RKO (cell line): ENCODE results near the gene GOLT1B.
"Not testable (repeated sequence)": the region's sequence is repeated elsewhere in the genome, so short reads cannot be mapped to it uniquely, and the experiment has no call there.

ENCODE experiments used
- DNase-seq: peaks from one replicate; pipeline ENCODE4 v3.0.0-alpha.2; 2016; ENCODE audit warnings: low spot score

GOLT1B gene, protein sequence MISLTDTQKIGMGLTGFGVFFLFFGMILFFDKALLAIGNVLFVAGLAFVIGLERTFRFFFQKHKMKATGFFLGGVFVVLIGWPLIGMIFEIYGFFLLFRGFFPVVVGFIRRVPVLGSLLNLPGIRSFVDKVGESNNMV

DNA sequence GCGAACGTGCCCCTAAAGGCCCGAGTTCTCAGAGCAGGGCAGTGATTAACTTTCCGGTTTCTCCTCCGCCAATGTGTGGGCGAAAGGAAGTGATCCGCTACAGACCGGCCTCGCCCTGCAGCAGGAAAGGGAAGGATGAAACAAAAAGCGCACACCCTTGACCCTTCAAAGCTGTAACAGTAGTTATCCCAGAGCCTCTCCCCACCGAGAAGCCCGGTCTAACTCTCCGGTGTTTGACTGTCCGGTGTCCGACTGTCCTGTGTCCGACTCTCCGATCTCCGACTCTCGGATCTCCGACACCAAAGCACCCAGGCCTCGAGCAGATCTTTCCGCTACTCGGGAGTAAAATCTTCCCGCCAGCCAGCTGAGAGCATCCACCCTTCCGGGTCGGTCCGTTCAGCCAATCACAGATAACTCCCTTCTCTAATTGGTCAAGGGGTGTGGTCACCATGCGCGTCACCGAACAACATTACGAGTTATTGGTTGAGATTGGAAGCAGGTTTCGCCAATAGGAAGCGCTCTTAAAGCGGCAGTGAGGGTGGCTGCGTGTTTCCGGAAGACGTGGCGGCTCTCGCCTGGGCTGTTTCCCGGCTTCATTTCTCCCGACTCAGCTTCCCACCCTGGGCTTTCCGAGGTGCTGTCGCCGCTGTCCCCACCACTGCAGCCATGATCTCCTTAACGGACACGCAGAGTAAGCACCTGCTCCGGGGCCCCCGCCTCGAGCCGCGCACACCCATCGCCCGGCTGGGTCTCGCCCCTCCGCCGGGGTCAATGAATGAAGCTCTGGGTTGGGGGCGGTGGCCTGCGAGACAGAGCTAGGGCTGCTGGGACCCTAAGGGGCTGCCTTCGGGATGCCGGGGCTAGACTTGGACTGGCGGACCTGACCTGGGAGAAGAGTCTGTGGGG, at the start of gene GOLT1B, which contains the start of gene RECQL:
Gene GOLT1B, plus strand, starts transcription at position 532 of the 906 bp plus-strand sequence. Its CDS starts 135 bp downstream, at position 667.
Gene RECQL, minus strand, starts transcription at position 378 of the 906 bp plus-strand sequence. CDS start 2,065 bp downstream, outside the sequence.
- peak; percentile 99 for DNase-seq

DNA sequence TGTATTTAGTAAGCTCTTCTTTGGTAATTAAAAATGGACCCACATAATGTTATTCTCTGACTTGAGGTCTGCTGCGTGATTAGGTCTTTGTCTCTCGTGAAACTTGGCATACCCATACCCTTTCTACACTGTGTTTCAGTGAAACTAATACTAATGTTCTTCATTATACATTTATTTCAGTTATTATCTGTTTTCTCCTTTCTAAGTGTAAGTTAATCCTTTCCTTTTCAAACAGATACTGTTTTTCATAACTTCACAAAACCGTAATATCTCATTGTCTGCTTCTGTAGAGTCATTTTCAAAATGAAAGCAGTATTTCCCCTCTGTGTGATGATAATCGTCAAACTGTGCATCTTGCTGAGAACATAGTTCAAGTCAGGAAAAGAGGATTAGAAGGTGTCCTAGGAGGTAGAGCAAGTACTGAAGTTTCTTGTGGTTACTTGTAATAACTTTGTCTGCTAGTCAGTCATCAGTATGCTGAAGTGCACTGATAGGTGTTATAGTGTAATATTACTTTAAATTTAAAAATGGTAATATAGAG, 48.2 kb upstream of the GOLT1B start:
- no peak for DNase-seq

DNA sequence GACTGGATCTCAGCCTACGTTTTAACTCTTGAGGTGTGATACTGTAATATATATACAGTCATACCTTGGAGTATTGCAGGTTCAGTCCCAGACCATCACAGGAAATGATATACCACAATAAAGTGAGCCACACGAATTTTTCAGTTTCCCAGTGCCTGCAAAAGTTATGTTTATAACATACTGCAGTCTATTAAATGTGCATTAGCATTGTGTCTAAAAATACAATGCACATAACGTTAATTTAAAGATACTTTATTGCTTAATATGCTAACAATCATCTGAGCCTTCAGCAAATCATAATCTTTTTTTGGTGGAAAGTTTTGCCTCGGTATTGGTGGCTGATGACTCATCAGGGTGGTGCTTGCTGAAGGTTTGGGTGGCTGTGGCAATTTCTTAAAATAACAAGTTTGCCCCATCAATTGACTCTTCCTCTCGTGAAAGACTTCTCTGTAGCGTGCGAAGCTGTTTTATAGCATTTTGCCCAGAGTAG, 45.3 kb upstream of the GOLT1B start:
- DNase-seq: no peak

DNA sequence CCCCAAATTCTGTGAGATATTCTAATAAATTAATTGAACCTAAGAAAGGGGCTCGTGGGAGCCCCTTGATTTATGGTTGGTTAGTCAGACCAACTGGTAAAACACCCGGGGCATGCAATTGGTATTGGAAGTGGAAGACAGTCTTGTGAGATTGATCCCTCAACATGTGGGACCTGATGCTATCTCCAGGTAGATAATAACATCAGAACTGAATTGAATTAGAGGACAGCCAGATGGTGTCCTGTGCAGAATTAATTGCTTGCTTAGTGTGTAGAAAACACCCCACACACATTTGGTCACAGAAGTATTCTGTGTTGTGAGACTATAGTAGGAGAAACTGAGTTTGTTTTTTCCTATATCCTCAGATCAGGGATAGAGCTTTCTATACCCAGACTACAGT, 42.1 kb upstream of the GOLT1B start:
- no peak for DNase-seq

DNA sequence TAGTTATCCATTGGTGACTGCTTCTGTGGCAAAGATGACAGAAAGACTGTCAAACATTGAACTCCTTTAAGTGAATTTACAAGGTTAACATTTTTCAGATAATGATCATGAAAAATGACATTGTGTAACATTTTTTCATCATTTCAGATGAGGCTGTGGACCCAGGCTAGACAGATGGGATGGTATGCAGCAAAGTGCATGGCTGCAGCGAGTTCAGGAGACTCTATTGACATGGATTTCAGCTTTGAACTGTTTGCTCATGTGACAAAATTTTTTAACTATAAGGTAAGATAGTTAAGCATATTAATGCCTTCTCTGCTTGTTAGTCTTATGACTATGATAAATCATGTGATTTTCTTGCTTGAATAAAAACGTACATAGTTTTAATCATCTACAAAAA, 34.3 kb upstream of the GOLT1B start:
- not testable (repeated sequence) for DNase-seq

DNA sequence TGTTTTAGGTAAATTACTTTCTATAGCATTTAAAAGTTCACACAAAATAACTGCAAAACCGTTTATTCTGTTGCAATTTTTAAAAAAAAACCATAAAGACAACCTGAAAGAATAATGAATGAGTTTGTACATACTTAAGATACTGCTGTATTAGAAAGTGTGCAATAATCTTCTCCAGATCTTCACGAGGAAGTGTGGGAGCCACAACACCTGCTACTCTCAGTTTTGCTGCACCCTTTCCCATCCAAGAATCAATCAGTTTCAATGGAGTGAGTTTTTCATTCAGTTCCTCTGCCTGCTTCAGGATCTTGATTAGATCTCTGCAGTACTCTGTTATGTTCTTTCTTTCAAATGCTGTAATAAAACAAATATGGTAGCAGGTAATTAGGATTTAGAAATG, 30.3 kb upstream of the GOLT1B start:
- DNase-seq: no peak

DNA sequence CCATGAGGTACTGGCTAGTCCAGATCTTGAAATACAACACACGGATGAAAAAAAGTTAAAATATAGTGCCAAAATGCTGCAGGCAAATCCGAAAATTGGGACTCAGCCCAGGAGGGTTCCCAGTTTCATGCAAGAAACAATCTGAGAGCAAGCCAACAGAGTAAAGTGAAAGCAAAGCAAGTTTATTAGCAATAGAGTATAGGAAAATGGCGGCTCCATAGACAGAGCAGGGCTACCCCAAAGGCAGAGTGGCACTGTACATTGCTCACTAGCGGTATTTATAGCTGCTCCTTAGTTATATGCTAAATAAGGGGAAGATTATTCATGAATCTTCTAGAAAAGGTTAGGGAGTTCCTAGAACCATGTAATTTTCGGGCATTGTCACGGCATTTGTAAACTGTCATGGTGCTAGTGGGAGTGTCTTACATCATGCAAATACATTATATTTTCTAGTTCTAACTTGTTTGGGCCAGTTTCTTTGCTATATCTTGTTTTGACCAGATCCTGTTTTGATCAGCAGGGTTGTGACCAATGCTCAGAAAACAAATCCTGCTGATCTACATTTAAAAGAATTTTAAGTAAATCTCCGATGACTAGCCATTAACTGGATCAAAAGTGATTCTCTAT, 29.3 kb upstream of the GOLT1B start:
- DNase-seq: no peak

DNA sequence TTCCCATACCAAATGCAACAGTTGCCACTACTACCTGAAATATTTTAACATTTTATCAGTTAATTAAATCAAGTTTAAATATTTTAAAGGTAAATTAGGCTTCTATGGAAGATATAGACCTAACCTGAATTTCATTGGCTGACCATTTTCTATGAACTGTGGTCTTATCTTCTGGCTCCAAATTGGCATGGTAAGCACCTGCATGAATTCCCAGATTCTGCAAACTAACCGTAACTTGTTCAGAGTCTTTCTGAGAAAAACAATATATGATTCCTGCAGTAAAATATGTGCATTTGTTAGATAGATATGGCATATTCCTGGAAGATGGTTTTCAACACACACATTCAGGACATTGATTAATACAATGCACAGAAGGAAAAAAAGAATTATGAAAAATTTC, 26.0 kb upstream of the GOLT1B start:
- DNase-seq: no peak

DNA sequence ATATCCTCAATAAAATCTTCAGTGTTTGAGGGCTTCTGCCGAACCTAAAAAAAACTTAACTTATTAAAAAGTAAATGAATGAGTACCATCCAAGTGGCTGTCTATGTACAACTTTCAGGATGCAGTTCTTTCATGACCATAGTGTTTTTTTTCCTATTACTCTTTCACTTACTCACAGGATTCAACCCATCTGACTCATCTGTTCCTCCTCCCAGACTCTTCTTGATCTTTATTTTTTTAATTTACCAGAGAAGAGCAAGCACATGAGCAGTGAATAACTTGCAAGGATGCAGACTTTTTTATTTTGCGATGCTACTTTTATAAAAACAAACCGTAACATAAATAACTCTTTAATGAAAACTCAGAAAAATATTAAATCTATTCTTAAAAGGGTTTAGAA, 24.6 kb upstream of the GOLT1B start:
- peak; percentile 39 for DNase-seq

DNA sequence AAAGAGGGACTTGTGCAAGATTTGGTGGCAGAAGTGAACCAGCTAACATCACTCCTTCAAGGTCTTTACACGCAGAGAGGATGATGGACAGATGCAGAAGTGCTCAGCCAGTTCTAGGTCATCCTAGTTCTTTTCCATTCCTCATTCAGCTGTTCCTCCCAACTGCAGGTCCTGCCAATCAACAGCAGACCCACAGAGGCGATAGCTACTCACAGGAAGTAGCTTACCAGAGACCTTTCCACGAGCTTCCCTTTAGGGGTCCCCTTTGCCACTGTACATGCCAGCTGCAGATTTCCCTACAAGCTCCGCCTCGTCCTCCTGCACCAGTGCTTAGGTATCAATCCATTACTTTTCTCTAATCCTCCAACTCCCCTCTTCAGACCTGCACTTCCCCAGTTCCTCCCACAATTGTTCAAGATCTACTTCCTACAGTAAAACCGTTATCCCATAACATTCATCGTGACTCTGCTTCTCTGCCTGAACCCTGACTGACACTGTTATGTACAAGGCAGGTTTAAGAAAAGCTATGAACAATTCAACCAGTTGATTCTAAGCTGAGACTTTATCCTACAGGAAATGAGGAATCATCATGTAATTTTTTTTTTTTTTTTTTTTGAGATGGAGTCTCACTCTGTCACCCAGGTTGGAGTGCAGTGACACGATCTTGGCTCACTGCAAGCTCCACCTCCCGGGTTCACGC, 22.7 kb upstream of the GOLT1B start:
- no peak for DNase-seq

DNA sequence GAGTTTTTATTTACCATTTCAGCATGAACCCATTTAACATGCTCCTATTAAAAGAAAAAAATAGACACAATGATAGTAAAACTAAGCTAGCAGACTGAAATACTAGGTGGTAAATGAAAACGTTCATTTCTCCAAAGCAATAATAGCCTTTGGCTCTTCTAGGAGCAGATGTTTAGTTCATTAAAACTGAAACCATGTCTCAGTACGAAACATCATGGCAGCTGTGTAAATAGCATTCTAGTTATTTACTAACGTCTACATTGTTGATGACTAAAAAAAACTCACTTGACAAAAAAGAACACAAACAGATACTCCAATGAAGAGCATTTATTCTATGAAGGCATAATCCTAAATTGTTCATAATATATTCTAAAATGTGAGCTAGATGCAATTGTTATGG, 18.1 kb upstream of the GOLT1B start:
- no peak for DNase-seq

DNA sequence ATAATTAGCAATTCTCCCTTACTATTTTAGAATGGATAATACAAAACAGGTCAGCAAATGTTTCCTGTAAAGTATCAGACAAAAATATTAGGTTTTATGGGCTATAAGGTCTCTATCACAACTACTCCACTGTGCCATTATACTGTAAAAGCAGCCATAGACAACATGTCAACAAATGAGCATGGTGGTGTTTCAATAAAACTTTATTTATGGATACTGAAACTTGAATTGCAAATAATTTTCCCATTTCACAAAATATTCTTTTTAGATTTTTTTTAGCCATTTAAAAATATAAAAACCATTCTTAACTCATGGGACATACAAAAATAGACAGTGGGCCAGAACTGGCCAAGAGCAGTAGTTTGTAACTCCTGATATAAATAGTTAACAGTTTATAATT, 15.6 kb upstream of the GOLT1B start:
- DNase-seq: no peak

DNA sequence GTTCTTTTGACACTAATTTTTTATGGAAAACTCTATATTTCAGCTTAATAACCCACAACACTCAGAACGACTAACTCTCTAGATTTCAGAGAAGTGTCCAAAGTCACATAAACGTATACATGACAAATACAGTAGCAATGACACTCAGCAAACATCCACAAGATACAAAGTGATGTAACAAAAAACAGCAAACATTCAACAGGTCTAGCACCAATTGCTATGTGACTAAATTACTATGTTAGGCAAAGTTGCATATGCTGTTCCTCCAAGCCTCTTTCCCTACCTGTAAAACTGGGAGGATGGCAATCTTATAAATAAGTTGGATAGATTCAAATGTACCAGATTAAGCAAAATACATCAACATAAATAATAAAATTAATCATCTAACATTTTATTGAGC, 1.8 kb upstream of the GOLT1B start:
- peak; percentile 41 for DNase-seq

DNA sequence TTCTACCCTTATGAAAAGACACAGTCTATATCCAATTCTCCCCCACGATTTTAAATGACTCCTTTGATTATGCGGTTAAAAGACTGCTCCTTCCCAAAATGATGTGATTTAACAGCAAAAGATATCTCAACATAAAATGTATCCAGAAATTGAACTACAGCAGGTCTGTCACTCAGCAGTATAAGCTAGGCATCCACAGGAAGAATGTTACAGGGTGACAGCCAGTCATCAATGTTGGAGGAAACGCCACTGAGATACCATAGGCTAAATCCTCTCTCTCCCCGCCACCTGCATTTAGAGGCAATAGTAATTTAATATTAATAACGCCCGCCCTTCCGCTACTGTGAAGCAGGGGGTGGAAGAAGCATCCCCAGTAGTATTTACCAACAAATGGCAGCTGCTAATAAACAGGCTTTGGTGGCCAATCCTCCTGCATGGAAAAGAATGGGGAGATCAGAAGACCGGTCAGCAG, 767 bp upstream of the GOLT1B start:
- DNase-seq: no peak

DNA sequence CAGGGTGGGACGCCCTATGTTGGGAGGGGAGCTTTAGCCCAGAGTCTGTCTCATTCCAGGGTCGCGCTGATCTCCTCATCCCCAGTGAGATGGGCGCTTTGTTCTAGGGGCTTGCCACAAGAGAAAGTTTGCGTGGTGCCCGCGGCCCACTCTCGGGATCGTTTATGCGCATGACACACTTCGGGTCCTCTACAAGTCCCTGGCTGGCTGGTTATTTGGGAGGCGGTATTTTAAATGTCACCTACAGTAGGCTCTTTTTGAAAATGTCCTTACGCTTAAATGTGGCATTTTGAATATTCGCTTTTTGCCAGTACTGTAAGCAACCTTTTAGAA, 541 bp downstream of the GOLT1B start:
- peak; percentile 60 for DNase-seq

DNA sequence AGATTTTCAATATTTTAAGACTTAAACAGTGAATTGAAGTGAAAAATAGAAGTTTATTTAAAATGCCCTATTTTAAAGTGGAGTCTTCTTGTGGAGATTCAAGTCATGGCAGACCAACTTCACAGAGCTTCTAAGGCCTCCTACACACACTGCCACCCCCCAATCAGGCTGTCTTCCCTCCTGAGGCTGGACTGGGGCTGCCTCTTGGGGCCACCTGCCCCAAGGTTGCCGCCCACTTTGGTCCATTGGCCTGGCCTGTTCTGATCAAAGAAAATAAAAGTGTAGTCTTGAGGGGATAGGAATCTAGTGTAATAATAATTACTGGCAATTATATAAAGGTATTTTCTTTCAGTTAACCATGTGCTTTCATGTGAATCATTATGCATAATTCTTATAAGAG, 1.3 kb downstream of the GOLT1B start:
- no peak for DNase-seq

DNA sequence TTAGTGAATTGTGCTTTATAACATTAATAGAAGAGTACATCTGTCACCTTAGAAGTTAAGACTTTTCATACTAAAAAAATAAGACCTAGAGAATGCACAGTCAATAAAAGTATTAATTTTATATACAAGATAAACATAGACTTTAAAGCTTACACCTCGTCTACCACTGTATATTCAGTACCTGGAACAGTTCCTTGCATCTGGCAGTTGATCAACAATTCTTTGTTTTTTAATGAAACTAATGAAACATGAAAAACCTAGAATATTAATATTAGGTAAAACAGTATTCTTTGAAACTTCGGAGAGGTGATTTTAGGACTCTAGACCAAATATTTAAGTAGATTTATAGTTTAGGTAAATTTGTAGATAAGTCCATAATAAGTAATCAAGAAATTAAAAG, 4.3 kb downstream of the GOLT1B start:
- no peak for DNase-seq

DNA sequence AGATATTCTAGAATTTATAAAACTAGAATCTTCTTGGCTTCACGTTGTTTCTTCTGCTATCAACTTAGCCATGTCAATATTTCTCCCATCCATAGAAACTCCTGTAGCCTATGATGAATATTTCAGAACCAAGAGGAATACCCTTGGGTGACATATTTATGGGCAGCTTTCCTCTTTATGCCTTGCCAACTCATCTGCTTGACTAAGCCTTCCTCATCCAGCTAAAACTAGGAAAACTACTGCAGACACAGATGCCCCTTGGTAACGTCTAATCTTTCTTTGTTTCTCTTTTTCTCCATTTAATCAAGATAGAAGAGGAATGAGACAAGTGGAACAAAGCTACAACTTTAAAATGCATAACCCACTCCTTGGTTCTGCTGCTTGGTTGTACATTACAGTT, 6.3 kb downstream of the GOLT1B start:
- DNase-seq: peak; percentile 30

DNA sequence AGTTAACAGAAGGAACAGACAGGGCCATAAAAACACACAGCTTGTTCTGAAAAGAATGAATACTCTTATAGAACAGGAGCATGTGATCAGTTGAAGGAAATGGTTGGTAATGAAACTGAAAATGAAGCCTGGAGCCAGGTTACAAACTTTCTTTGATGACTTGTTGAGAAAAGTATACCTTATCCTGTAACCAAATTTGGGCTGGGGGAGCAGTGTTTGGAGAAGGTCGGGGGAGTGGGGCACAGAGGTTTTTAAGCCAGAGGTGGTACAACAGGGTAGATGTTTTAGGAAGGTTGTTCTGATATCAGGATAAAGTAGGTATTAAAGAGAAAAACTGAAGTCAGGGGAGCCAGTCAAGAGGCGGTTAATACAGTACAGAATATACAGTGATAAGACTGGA, 8.2 kb downstream of the GOLT1B start:
- DNase-seq: no peak

DNA sequence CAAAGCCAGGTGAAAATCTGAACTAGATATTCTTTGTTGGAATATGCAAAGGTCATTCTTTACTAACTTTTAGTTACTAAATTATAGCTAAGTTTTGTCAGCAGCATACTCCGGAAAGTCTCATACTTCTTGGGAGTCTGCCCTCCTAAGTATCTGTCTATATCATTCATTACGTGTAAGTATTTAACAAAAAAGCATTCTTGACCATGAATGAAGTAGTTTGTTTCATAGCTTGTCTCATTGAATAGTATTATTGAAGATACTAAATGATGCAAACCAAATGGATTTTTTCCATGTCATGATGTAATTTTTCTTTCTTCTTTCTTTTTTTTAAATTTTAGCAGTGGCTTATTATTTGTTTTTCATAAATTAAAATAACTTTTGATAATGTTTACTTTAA, 14.7 kb downstream of the GOLT1B start:
- no peak for DNase-seq

DNA sequence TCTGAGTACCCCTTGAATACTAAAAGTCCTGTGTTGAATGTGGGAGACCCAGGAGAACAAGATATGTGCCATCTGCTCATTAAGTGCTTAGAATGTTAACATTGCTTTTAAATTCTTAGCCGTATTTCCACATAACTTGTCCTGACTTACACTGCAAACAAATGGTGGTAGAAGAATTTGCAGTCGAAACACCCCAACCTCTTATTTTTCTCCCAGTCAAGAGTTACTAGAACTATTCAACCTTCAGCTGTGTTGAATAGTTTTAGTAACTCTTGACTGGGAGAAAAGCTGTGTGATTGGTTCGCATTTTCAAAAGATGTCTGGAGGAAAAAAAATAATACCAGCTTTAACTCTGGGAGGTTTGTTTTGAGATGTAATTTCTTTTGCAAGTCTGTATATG, 16.9 kb downstream of the GOLT1B start:
- no peak for DNase-seq

DNA sequence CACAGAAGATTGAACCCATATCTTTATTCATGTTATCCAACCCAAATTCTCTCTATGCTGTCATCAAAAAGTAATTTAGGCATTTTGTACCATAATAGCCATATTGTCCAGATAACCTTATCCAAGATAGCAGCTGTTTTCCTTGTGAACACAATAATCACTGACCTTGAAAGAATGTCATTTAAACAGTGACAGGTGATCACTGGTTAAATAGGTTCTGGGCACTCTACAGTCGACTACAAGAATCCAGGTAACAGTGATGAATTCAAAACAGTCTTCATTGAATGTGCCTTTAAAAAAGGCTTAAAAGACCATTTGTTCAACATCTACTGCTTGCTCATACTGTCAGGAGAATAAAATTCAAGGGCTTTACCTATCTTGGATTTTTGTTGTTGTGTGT, 20.0 kb downstream of the GOLT1B start:
- no peak for DNase-seq
